GM18519 (cell line): ENCODE results near the gene PRX.

Experiments used
- ATAC-seq: cut with Tn5 transposase; IDR thresholded peaks from one replicate; pipeline ENCODE4 v1.9.1; 2021; ENCODE audit warnings: mild to moderate bottlenecking, moderate library complexity; ENCODE audit not compliant: unreplicated experiment, low FRiP score

PRX gene

GRCh38 chr19:40369797-40370196, 43.4 kb downstream of the PRX start:
- ATAC-seq = no peak

DNA sequence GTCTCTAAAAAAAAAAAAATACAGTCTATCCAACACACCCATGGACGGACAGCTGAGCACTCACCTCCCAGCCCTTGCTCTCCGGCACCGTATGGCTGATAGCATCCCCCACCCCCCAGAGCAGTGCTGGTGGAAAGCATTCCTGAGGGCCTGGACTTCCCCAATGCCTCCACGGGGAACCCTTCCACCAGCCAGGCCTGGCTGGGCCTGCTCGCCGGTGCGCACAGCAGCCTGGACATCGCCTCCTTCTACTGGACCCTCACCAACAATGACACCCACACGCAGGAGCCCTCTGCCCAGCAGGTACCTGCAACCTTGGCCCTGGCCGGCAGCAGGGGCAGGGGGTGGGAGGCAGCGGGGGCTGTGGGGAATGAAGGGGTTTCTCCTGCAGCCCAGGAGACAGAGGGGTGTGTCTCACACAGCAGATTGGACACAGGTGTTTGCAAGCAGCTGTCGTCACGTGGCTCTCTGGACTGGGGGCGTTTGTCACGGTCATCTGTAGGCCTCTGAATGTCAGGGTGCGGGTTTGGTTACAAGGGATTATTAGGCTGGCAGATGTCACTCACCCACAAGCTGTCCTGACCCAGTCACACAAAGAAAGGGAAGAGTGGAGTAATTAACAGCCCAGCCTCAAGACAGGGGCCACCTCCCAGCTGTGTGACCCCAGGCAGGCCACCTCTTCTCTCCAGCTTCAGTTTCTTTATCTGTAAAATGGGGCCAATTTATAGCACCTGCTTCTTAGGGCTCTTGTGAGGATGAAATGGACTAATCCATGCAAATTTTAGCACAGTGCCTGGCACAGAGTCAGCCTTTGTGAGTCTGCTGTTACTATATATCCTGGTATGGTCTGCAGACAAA, 45.4 kb downstream of the PRX start:
- no peak for ATAC-seq

- no peak for ATAC-seq
These were observed 46.2 kb downstream of the PRX start for GRCh38 chr19:40366697-40367561.

DNA sequence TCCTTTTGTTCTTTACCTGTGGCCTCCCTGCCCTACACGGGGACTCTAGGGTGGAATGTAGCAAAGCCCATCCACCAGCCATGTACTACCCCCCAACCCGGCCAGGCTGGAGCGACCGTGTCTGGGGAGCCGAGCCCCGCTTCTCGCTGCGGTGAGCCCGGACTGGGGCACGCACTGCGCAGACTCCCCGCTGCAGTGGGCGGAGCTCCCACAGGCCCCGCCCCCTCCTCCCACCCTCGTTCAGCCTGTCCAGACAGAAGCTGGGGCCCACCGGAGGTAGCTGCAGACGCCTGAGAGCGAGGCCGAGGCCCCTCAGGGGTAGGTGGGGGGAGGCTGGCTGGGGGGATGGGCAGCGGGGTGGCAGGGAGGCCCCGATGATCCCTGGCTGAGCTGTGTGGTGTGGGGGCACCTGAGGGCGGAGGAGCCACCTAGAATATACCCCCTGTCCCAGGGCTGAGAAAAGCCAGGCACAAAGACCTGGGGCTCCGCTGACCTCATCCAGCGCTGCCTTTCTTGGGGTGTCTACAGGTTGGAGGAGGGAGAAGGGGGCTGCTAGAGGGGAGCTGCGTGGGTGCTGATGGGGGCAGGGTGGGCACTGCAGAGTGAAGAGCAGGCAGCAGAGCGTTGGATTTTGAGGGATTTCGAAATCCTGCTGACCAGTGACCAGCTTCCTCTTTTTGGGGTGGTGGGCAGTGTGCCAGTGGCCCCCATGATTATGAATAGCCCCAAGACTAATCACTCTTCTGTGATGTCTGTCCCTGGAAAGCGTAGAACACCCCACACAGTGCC, 47.4 kb downstream of the PRX start:
- no peak for ATAC-seq

GRCh38 chr19:40365010-40365409, 48.2 kb downstream of the PRX start:
- no peak for ATAC-seq

GRCh38 chr19:40363069-40363468, 50.1 kb downstream of the PRX start:
- no peak for ATAC-seq

- ATAC-seq = no peak
These were observed 51.0 kb downstream of the PRX start for GRCh38 chr19:40362160-40362559.

DNA sequence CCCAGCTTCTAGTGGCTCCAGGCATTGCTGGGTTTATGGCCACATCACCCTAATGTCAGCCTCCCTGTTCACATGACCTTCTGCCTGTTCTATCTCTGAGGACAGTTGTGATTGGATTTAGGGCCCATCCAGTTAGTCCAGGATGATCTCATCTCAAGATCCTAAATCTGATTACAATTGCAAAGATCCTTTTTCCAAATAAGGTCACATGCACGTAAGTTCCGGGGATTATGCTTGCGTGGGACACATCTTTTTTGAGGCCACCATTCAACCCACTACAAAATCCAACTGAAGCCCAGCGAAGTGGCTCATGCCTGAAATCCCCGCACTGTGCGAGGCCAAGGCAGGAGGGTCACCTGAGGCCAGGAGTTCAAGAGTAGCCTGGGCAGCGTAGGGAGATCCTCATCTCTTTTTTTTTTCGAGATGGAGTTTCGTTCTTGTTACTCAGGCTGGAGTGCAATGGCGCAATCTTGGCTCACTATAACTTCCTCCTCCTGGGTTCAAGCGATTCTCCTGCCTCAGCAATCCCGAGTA, 52.4 kb downstream of the PRX start:
- ATAC-seq = no peak

- no peak for ATAC-seq
These were observed 53.0 kb downstream of the PRX start for GRCh38 chr19:40360020-40360707.

DNA sequence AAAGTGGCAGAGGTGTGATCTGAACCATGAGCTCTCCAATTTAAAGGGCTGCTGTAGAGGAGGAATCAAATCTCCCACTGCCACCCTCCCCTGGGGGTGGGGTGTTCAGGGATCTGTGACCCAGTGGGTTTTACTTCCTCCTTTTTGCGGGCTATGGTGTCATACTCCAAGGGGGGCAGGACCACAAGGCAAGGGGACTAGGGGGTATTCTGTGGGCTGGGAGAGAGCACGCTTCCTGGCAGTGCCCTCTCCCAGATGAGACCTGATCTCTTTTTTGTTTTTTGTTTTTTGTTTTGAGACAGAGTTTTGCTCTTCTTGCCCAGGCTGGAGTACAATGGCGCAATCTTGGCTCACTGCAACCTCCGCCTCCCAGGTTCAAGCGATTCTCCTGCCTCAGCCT, 54.4 kb downstream of the PRX start:
- ATAC-seq = no peak

GRCh38 chr19:40357640-40358039, 55.5 kb downstream of the PRX start:
- ATAC-seq = no peak

DNA sequence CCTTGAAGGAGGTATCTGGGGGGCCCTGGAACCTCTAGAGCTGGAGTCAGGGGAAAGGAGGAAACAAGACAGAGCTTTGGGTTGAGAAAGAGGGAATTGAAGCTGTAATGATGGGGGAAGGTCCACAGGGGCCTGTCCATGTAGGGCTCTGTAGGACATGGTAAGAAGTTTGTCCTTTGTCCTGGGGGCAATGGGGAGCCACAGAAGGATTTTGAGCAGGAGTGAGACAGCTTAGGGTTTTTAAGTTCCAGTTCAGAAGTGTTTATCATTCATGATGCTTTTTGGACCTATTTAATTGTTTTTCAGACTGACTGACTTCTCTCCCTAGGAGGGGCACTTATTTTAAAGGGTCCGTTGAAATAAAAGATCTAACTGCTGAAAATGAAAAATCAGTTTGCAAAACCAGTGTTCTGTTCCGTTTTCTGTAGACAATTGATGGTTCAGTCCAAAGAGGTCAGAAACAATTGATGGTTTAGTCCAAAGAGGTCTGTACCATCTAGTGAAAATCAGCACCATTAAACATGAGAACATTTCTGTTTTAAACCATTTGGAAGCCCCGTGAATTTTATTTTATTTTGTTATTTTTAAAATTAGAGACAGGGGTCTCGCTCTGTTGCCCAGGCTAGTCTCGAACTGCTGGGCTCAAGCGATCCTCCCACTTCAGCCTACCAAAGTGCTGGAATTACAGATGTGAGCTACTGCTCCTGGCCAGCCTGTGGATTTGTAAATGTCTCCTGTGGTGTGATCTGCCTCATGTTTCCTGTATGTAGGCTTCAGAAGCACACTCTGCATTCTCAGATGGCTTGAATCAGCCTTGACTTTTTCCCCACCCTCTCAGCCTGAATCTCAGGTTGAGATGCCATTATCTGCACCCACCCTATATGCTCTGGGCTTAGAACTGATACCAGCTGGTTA, 56.2 kb downstream of the PRX start:
- ATAC-seq = no peak

DNA sequence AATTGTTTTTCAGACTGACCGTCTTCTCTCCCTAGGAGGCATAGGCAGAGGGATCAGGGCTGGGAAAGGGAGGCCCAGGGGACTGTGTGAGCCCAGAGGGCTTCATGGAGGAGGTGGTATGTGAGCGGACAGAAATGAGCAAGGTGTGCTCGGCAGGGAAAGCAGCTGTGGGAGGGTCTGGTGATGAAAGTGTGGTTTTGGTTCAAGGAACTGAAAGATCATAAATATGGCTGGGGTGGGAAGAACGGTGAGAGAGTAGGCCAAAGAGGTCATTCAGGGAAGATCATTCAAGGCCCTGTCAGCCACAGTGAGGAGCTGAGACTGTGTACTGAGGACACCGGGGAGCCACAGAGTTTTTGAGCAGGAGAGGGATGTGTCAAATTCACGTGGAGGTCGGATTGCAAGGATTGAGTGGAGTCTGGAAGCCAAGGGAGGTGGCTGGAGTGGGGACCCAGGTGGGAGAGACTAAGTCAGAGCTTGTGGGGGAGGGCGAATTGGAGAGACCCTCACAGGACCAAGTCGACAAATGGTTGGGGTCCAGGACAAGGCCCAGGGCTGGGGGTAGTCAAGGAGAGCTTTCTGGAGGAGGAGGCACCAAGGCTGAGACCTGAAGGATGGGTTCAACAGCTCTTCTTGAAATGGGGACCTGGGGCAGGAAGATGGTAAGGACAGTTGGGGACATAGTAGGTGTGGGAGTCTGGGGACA, 57.0 kb downstream of the PRX start:
- no peak for ATAC-seq

DNA sequence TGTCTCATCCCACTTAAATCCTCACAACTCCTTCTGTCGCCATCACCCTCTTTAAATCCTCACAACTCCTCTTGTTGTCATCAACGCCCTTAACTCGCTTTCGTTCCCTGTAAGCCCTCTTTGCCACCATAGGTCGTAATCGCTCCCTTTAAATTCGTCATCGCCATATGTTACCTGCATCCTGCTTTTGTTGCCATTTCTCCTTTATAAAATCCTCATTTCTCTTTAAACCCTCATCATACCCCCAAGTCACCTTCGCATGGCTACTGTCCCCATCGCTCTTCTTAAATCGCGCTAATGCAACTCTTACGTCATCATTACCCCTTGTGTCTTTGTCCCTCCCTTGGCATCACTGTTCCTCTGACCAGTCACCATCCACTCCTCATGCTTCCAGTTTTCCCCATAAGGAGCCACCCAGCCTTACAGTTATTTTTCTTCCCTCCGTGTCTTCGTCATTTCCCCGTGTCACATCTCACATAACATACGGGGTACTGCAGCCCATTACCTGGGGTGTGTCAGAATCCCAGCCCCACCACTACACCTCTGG, 64.1 kb downstream of the PRX start:
- ATAC-seq = no peak

DNA sequence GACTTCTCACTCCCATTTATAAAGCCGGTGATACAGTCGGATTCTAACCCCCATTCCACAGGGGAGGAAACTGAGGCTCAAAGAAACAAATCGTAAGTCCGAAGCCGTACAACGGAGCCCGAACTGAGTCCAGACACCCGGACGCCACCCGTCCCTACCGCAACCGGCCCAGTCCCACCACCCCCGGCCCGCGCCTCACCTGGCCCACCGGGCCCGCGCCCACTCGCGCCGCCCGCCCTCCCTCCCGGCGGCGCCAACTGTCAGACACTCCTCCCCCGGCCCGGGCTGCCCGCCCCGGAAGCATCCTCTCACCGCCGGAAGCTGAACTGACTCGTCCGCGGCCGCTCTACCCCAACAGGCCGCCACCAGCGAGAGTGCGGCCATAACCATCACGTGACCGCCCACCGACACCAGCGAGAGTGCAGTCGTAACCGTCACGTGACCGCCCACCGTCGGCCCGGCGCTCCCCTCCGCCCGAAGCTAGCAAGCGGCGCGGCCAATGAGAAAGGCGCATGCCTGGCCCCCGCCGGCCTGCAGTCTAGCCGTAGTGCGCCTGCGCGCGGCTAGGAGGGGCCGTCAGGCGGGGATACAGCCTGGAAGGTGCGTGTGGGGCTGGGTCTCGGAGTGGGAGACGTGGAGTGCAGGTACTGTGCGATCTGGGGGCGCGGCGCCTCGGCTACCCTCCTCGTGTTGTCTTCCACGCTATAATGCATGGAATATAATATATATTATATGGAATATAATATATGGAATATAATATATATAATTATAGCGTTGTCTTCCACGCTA, 64.9 kb downstream of the PRX start, which contains the start of the genes C19orf47 and PLD3:
TSS of gene C19orf47 (minus strand) at position 273 of the 789 bp plus-strand sequence. CDS start 6,540 bp downstream, outside the sequence.
TSS of gene PLD3 (plus strand) at position 571 of the 789 bp plus-strand sequence. CDS start 17,789 bp downstream, outside the sequence.
- peak; percentile 78 for ATAC-seq

DNA sequence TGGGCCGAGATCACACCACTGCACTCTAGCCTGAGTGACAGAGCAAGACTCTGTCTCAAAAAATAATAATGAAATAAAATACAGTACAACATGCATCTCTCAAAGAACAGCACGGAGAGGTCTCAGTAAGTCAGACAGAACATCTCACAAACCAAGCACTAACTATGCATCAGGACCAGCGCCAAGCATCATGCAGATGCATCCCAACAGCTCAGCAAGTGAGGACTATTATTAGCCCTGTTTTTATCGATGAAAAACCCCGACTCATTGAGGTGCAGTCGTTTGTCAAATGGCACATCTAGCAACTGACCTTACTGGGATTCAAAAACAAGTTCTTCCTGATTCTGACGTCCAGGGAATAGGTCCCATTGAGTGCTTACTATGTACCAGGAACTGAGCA, 68.8 kb downstream of the PRX start:
- ATAC-seq = no peak
